Smooth muscle cell (in vitro differentiated cells): ENCODE measurements around the gene GRM8. TPM values are rescaled to one million over a fixed set of nuclear protein-coding genes. Genes with fewer than 3 reads are reported as not detected.

Source experiments
- DNase-seq: peaks from one replicate; lab custom pipeline; 2025; ENCODE audit not compliant: unreplicated experiment; lab: John Stamatoyannopoulos, UW
- H2AFZ ChIP-seq: fragments of 200-600 bp; sonication (generic); 2 replicates; pipeline ENCODE4 v1.6.0; 2016; ENCODE audit warnings: antibody characterized with exemption, low read depth, mild to moderate bottlenecking
- H3F3A ChIP-seq: fragments of 200-600 bp; sonication (generic); 2 replicates; pipeline ENCODE4 v1.6.0; 2017; ENCODE audit warnings: antibody characterized with exemption, low read depth
- H3K27ac ChIP-seq: fragments of 200-600 bp; sonication (generic); 2 replicates; pipeline ENCODE4 v1.5.1; 2016; ENCODE audit warnings: low read depth, mild to moderate bottlenecking
- H3K27me3 ChIP-seq: fragments of 200-600 bp; sonication (generic); 2 replicates; pipeline ENCODE4 v1.6.1; 2016; ENCODE audit warnings: low read depth, mild to moderate bottlenecking
- H3K36me3 ChIP-seq: fragments of 200-600 bp; sonication (generic); 2 replicates; pipeline ENCODE4 v1.5.1; 2016; ENCODE audit warnings: low read depth
- H3K4me1 ChIP-seq: fragments of 200-600 bp; sonication (generic); 2 replicates; pipeline ENCODE4 v1.5.1; 2016; ENCODE audit warnings: low read depth
- H3K4me2 ChIP-seq: fragments of 200-600 bp; sonication (generic); 2 replicates; pipeline ENCODE4 v1.6.0; 2016; ENCODE audit warnings: mild to moderate bottlenecking
- H3K4me3 ChIP-seq: fragments of 200-600 bp; sonication (generic); 2 replicates; pipeline ENCODE4 v1.5.1; 2016; ENCODE audit warnings: mild to moderate bottlenecking
- H3K79me2 ChIP-seq: fragments of 200-600 bp; sonication (generic); 2 replicates; pipeline ENCODE4 v1.6.0; 2016; ENCODE audit warnings: low read depth, mild to moderate bottlenecking
- H3K9ac ChIP-seq: fragments of 200-600 bp; sonication (generic); 2 replicates; pipeline ENCODE4 v1.6.0; 2016; ENCODE audit warnings: low read depth
- H3K9me3 ChIP-seq: fragments of 200-600 bp; sonication (generic); replicated peaks from 2 replicates; pipeline ENCODE4 v1.5.1; 2016; ENCODE audit warnings: low read depth
- H4K20me1 ChIP-seq: fragments of 200-600 bp; sonication (generic); 2 replicates; pipeline ENCODE4 v1.6.0; 2016; ENCODE audit warnings: low read depth
- CTCF ChIP-seq: fragments of 200-600 bp; sonication (generic); IDR thresholded peaks from 2 replicates; pipeline ENCODE4 v1.5.1; 2017; ENCODE audit warnings: borderline replicate concordance, mild to moderate bottlenecking, antibody characterized with exemption; ENCODE audit not compliant: insufficient read depth, poor library complexity, severe bottlenecking
- WGBS: methylation state at CpG from one replicate; pipeline ENCODE4 v1.1.7; 2016; ENCODE audit warnings: low lambda C conversion rate; 5-methylcytosine and 5-hydroxymethylcytosine counted together
- polyA plus RNA-seq: library from polyadenylated mRNA; unstranded; fragments of >200 nt; fragmentation: Nextera tagmentation; extraction: Ambion mirVana; gene quantifications from 2 replicates; pipeline ENCODE4 v1.2.1, GENCODE V29; 2016
- total RNA-seq: library from RNA; depleted of rRNA; stranded (reverse); fragments of >200 nt; gene quantifications from 2 replicates; pipeline ENCODE4 v1.2.3, GENCODE V29; 2014

Gene GRM8
- total and polyA plus RNA-seq, 2 experiments from 2014 or later: 9.8 to 20.5 TPM

GRCh38 chr7:126450269-126450671, 802.5 kb downstream of the GRM8 start:
- no peaks in the 10 kb centered on the region for H3K27me3 ChIP-seq
- H3K4me1 ChIP-seq: peaks cover 4% of the 10 kb centered on the region
- H3F3A ChIP-seq: no peaks in the 10 kb centered on the region
- peak overlapping the region; percentile 59 for H3K9ac ChIP-seq
- H3K4me2 ChIP-seq: peak overlapping the region; percentile 63
- no peaks in the 10 kb centered on the region for H4K20me1 ChIP-seq
- peak overlapping the region; percentile 60 for H2AFZ ChIP-seq
- no peaks in the 10 kb centered on the region for H3K79me2 ChIP-seq
- no peak overlapping the region for H3K4me3 ChIP-seq
- H3K27ac ChIP-seq: peak overlapping the region; percentile 79
- WGBS: 21% methylated on average over 4 of the region's 4 CpGs
- H3K36me3 ChIP-seq: no peaks in the 10 kb centered on the region
- H3K9me3 ChIP-seq: no peaks in the 10 kb centered on the region
- no peak for DNase-seq
- no peak for TF ChIP-seq CTCF

GRCh38 chr7:126449611-126450268, 803.0 kb downstream of the GRM8 start:
- Histone ChIP-seq H3F3A (no peaks in the 10 kb centered on the region), H3K9ac (peak overlapping the region; percentile 59), H4K20me1 (no peaks in the 10 kb centered on the region), H3K4me3 (no peak overlapping the region), H3K4me1 (peaks cover 4% of the 10 kb centered on the region), H3K27ac (peak overlapping the region; percentile 79), H3K36me3 (no peaks in the 10 kb centered on the region), H2AFZ (peak overlapping the region; percentile 31), H3K9me3 (no peaks in the 10 kb centered on the region), H3K79me2 (no peaks in the 10 kb centered on the region), H3K27me3 (no peaks in the 10 kb centered on the region), H3K4me2 (peak overlapping the region; percentile 63)
- WGBS: 56% methylated on average over 3 of the region's 3 CpGs
- no peak for TF ChIP-seq CTCF
- DNase-seq: no peak

GRCh38 chr7:126447984-126448383, 804.8 kb downstream of the GRM8 start:
- no peak overlapping the region for H3K27ac ChIP-seq
- H3F3A ChIP-seq: no peaks in the 10 kb centered on the region
- no peak for DNase-seq
- H4K20me1 ChIP-seq: no peaks in the 10 kb centered on the region
- H3K79me2 ChIP-seq: no peaks in the 10 kb centered on the region
- no peak for TF ChIP-seq CTCF
- no peak overlapping the region for H3K4me2 ChIP-seq
- H3K9ac ChIP-seq: no peak overlapping the region
- no peak overlapping the region for H3K4me3 ChIP-seq
- H3K4me1 ChIP-seq: peaks cover 4% of the 10 kb centered on the region
- 66% methylated on average over 2 of the region's 2 CpGs for WGBS
- H2AFZ ChIP-seq: no peak overlapping the region
- H3K27me3 ChIP-seq: no peaks in the 10 kb centered on the region
- H3K9me3 ChIP-seq: no peaks in the 10 kb centered on the region
- H3K36me3 ChIP-seq: no peaks in the 10 kb centered on the region

- H3K27me3 ChIP-seq: no peaks in the 10 kb centered on the region
- no peak overlapping the region for H3K9ac ChIP-seq
- TF ChIP-seq CTCF: no peak
- WGBS: 93% methylated on average over 6 of the region's 6 CpGs
- H2AFZ ChIP-seq: no peak overlapping the region
- H4K20me1 ChIP-seq: no peaks in the 10 kb centered on the region
- H3K79me2 ChIP-seq: no peaks in the 10 kb centered on the region
- H3K4me2 ChIP-seq: no peak overlapping the region
- no peaks in the 10 kb centered on the region for H3K9me3 ChIP-seq
- no peaks in the 10 kb centered on the region for H3K36me3 ChIP-seq
- peaks cover 4% of the 10 kb centered on the region for H3K4me1 ChIP-seq
- H3F3A ChIP-seq: no peaks in the 10 kb centered on the region
- no peak for DNase-seq
- no peak overlapping the region for H3K4me3 ChIP-seq
- H3K27ac ChIP-seq: no peak overlapping the region
These were observed 806.8 kb downstream of the GRM8 start for GRCh38 chr7:126445991-126446390.
